CD4-positive, alpha-beta T cell treated with Interferon alpha-2 for 1 hour (primary cell): Measurements from ENCODE around the gene C3orf52.

Experiments used
- DNase-seq, 2 donors: peaks; one replicate each; pipeline ENCODE4 v3.0.0-alpha.2; 2020 to 2022

The C3orf52 gene

GRCh38 chr3:112136959-112137693 is 50.9 kb downstream of the C3orf52 start:
- peak; percentile 34 to 65 for DNase-seq

- no peak for DNase-seq
These were observed 51.6 kb downstream of the C3orf52 start for GRCh38 chr3:112137781-112138180.

DNA sequence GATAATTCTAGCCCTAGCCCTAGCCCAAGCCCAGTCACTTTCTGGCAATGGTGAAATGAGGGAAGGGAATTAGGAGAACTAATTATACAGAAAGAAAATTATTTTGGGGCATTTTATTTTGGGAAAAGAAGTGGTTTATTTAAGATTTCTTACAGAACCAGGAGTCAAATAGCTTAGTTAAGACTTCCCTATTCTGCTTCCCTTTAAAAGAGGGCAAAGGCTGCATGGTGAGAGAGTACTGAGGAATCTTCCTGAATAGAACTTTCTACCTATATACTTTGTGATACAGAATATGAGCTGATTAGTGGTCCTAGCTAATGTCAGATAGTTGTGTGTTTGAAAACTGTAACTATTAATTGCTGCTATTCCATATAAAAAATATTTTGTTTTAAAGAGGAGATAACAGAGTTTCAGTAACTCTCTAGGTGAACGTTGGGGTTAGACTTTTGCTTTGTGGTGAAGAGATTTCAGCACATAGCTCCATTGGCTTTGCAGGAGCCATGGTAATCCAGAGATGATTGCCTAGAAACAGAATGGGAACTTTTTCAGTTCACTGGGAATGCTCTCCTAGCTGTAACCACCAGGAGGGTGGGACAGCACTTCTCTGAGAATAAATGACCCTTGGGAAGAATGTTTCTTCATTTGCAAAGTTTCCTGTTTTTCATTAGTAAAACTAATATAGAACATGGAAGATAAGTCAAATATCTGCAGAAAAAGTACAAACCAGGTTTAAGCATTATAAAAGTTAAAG is 52.2 kb downstream of the C3orf52 start:
- no peak for DNase-seq

GRCh38 chr3:112140584-112140983 is 54.4 kb downstream of the C3orf52 start:
- DNase-seq, result no peak

DNA sequence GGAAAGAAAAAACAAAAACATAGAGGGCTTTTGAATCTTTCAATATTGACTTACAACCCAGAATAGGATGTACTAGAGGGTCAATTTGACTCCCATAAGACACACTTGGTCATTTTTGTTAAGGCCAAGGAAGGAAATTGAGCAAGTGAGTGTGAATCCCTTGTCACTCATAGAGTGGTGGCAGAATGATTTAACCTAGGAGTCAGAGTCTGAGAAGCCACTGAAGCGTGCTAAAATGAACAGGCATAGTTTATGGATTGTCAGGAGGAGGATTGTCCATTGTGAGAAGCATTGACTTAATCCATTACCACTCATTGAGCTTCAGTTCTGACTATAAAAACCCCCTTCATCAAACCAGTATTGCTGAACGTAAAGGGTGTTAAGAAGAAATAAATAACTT is 55.1 kb downstream of the C3orf52 start:
- DNase-seq, result no peak

DNA sequence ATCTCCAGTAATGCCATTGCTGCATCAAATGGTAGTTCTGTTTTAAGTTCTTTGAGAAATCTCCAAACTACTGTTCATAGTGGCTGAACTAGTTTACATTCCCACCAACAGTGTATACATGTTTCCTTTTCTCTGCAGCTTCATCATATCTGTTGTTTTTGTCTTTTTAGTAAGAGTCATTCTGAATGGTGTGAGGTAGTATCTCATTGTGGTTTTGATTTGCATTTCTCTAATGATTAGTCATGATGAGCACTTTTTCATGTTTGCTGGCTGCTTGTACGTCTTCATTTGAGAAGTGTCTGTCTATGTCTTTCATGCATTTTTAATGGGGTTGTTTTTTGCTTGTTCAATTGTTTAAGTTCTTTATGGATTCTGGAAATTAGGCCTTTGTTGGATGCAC is 57.1 kb downstream of the C3orf52 start:
- DNase-seq, result no peak

GRCh38 chr3:112143689-112144088 is 57.5 kb downstream of the C3orf52 start:
- no peak for DNase-seq

- DNase-seq, result no peak
These were observed 62.9 kb downstream of the C3orf52 start for GRCh38 chr3:112149136-112149535.

- no peak for DNase-seq
These were observed 81.6 kb downstream of the C3orf52 start for GRCh38 chr3:112167758-112168157.
